HepG2 (cell line): ENCODE results near the gene ELAPOR1. TPM values are rescaled to one million over a fixed set of nuclear protein-coding genes. Genes with fewer than 3 reads are reported as not detected.

Source experiments
- ARNT2 ChIP-seq: sonication (generic); formaldehyde crosslinking; IDR thresholded peaks from 2 replicates; pipeline ENCODE4 v1.8.0; 2022; ENCODE audit warnings: mild to moderate bottlenecking, low read depth, missing genetic modification reagents, moderate library complexity
- BRCA1 ChIP-seq: sonication (generic); formaldehyde crosslinking; IDR thresholded peaks from 2 replicates; pipeline ENCODE4 v1.4.0; 2020; ENCODE audit warnings: missing genetic modification reagents
- CREB1 ChIP-seq, 2 experiments: fragments of 450-650 bp in 1 of 2; IDR thresholded peaks; 2 replicates each; pipeline ENCODE4 v1.6.1; 2016 to 2017; ENCODE audit warnings: control low read depth in 1 of 2, mild to moderate bottlenecking in 1 of 2, missing compliant biosample characterization in 1 of 2, missing genetic modification characterization in 1 of 2
- HOXD1 ChIP-seq: sonication (generic); formaldehyde crosslinking; IDR thresholded peaks from 2 replicates; pipeline ENCODE4 v1.5.0; 2020; ENCODE audit warnings: missing genetic modification reagents
- KLF13 ChIP-seq: sonication (generic); formaldehyde crosslinking; IDR thresholded peaks from 2 replicates; pipeline ENCODE4 v1.4.0; 2020; ENCODE audit warnings: mild to moderate bottlenecking, missing genetic modification reagents
- MTF1 ChIP-seq: sonication (generic); formaldehyde crosslinking; IDR thresholded peaks from 2 replicates; pipeline ENCODE4 v1.5.0; 2020; ENCODE audit warnings: missing genetic modification reagents
- NKX3-1 ChIP-seq: sonication (generic); formaldehyde crosslinking; IDR thresholded peaks from 2 replicates; pipeline ENCODE4 v1.5.0; 2020; ENCODE audit warnings: missing genetic modification reagents
- NR1H2 ChIP-seq: sonication (generic); formaldehyde crosslinking; IDR thresholded peaks from 2 replicates; pipeline ENCODE4 v1.8.1; 2022; ENCODE audit warnings: low read depth, missing genetic modification reagents, borderline replicate concordance
- PAX8 ChIP-seq: sonication (generic); formaldehyde crosslinking; IDR thresholded peaks from 2 replicates; pipeline ENCODE4 v1.8.0; 2022; ENCODE audit warnings: mild to moderate bottlenecking, missing genetic modification reagents, borderline replicate concordance
- RBM39 ChIP-seq: fragments of 200-400 bp; formaldehyde crosslinking; IDR thresholded peaks from one replicate; pipeline ENCODE4 v1.6.1; 2018; ENCODE audit warnings: antibody characterized with exemption, mild to moderate bottlenecking, low read depth, low read length; ENCODE audit not compliant: poor library complexity, severe bottlenecking
- RFX5 ChIP-seq: IDR thresholded peaks from 2 replicates; pipeline ENCODE4 v1.6.1; 2011; ENCODE audit warnings: low read depth, low read length, improper control_type of control experiment
- ZFP36L2 ChIP-seq: sonication (generic); formaldehyde crosslinking; IDR thresholded peaks from 2 replicates; pipeline ENCODE4 v1.4.0; 2020; ENCODE audit warnings: missing genetic modification reagents
- ZNF660 ChIP-seq: sonication (generic); formaldehyde crosslinking; IDR thresholded peaks from 2 replicates; pipeline ENCODE4 v1.5.1; 2020; ENCODE audit warnings: mild to moderate bottlenecking, low read depth, missing genetic modification reagents, borderline replicate concordance
- ZSCAN30 ChIP-seq: sonication (generic); formaldehyde crosslinking; IDR thresholded peaks from 2 replicates; pipeline ENCODE4 v1.5.0; 2020; ENCODE audit warnings: mild to moderate bottlenecking, missing genetic modification reagents
- polyA plus RNA-seq, 8 experiments: library from polyadenylated mRNA; depleted of rRNA in 3 of 8; stranded (reverse) in 7 of 8; unstranded in 1 of 8; fragments of >200 nt; fragmentation: Illumina TruSeq in 4 of 8; extraction: Trizol in 4 of 8; gene quantifications; 2 replicates each; pipeline versions ENCODE4 v1.2.1 to v1.2.3, GENCODE V29; 2011 to 2016; ENCODE audit warnings: low read depth in 4 of 8, missing spikeins in 1 of 8, mixed read lengths in 1 of 8; ENCODE audit not compliant: insufficient read depth in 1 of 8
- total RNA-seq, 5 experiments: library from RNA; depleted of rRNA; stranded (reverse); fragments of >200 nt; fragmentation: Illumina TruSeq; extraction: Trizol; gene quantifications; 2 replicates each; pipeline ENCODE4 v1.2.3, GENCODE V29; 2016; ENCODE audit warnings: low read depth in 1 of 5
- TF ChIP-seq, protein P1 (sequence below): sonication (generic); formaldehyde crosslinking; IDR thresholded peaks from 2 replicates; pipeline ENCODE4 v1.5.0; 2020; ENCODE audit warnings: missing genetic modification reagents, mild to moderate bottlenecking, borderline replicate concordance
- TF ChIP-seq, protein P2 (sequence below): sonication (generic); formaldehyde crosslinking; IDR thresholded peaks from 2 replicates; pipeline ENCODE4 v1.8.0; 2022; ENCODE audit warnings: missing genetic modification reagents, mild to moderate bottlenecking, inconsistent platforms, borderline replicate concordance
- TF ChIP-seq, protein P3 (sequence below): sonication (generic); formaldehyde crosslinking; IDR thresholded peaks from 2 replicates; pipeline ENCODE4 v1.5.1; 2020; ENCODE audit warnings: mild to moderate bottlenecking, missing genetic modification reagents, borderline replicate concordance
- TF ChIP-seq, protein P4 (sequence below): sonication (generic); formaldehyde crosslinking; IDR thresholded peaks from 2 replicates; pipeline ENCODE4 v1.4.0; 2020; ENCODE audit warnings: missing genetic modification reagents
- TF ChIP-seq, protein P5 (sequence below): IDR thresholded peaks from 2 replicates; pipeline ENCODE4 v1.4.0; 2020; ENCODE audit warnings: mild to moderate bottlenecking, missing genetic modification reagents

ELAPOR1 gene
- total and polyA plus RNA-seq, 2 of the 13 experiments (the other 11 are each of a cell fraction or from before 2014, with no cell fraction given): 0.13 to 0.20 TPM

DNA sequence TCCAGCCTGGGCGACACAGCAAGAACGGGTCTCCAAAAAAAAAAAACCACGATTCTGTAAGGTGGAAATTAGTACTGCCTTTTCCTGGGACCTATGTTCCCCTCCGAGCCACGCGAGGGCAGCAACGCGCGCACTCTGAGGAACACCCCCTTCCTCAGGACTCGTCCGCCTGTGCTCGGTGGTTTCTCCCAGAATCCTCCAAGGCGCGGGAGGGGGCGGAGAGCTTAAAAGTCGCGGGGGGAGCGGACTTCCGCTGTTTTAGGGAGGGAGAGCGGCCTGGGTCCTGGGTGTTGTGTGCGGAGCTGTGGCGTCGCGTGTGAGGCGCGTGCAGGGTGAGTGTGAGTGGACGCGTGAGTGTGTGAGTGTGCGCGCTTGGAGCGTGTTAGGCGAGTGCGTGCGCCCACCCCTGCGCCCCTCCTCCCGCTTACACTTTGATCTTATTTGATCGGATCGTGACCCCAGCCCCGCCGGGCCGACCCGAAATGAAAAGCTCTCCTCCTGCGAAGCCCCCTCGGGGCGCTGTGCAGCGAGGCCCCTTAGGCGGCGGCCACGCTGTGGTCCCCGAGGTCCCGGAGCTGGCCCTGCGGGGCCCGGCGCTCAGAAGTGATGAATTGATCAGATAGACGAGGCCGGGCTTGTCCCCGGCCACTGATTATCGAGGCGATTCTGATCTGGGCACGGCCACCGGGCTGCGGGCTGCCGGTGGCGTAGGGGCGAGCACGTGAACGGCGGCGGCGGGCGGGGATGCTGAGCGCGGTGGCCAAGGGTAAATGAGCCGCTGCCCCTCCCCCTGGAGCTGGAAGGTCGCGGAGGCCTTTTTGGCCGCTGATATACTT, 13.8 kb upstream of the ELAPOR1 start (continued):
- TF ChIP-seq ZSCAN30 (CRISPR knock-in tag) (no peak), KLF13 (CRISPR knock-in tag) (peak; percentile 81; the same call in 1 of the 2 replicates), NR1H2 (CRISPR knock-in tag) (peak; percentile 87; the same call in 1 of the 2 replicates), BRCA1 (CRISPR knock-in tag) (0 out of 2 replicates have a peak, but pooled peaks have one; percentile 85), MTF1 (no peak), CREB1 (IDR thresholded peaks at IDR 0.05) (peak; percentile 21; the same call in 1 of the 2 replicates), CREB1 (CRISPR knock-in tag; IDR thresholded peaks at IDR 0.05) (peak; percentile 83), PAX8 (peak; percentile 95; the same call in 1 of the 2 replicates), HOXD1 (peak; percentile 78; the same call in 1 of the 2 replicates), ZNF660 (CRISPR knock-in tag) (no peak), ARNT2 (CRISPR knock-in tag) (peak; percentile 96), ZFP36L2 (CRISPR knock-in tag) (no peak), RBM39 (peak; percentile 99), NKX3-1 (CRISPR knock-in tag) (peak; percentile 66), RFX5 (no peak)
- TF ChIP-seq, protein P1, sequence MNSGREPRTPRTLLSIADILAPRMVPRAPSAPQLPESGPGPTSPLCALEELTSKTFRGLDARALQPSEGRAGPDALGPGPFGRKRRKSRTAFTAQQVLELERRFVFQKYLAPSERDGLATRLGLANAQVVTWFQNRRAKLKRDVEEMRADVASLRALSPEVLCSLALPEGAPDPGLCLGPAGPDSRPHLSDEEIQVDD (CRISPR knock-in tag): peak; percentile 98
- TF ChIP-seq, protein P2, sequence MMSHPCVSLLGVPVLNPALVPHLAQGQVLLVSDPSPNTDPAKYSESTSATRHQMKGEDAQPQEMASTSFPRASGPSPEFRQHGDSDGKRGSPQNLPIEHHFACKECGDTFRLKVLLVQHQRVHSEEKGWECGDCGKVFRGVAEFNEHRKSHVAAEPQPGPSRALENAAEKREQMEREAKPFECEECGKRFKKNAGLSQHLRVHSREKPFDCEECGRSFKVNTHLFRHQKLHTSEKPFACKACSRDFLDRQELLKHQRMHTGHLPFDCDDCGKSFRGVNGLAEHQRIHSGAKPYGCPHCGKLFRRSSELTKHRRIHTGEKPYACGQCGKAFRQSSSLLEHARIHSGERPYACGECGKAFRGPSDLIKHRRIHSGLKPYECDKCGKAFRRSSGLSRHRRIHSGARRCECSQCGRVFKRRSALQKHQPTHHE (CRISPR knock-in tag): no peak; the same call in 1 of the 2 replicates
- TF ChIP-seq, protein P3, sequence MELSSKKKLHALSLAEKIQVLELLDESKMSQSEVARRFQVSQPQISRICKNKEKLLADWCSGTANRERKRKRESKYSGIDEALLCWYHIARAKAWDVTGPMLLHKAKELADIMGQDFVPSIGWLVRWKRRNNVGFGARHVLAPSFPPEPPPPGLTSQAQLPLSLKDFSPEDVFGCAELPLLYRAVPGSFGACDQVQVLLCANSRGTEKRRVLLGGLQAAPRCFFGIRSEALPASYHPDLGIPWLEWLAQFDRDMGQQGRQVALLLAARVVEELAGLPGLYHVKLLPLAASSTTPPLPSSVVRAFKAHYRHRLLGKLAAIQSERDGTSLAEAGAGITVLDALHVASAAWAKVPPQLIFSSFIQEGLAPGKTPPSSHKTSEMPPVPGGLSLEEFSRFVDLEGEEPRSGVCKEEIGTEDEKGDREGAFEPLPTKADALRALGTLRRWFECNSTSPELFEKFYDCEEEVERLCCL (CRISPR knock-in tag): peak; percentile 68; the same call in 1 of the 2 replicates
- TF ChIP-seq, protein P4, sequence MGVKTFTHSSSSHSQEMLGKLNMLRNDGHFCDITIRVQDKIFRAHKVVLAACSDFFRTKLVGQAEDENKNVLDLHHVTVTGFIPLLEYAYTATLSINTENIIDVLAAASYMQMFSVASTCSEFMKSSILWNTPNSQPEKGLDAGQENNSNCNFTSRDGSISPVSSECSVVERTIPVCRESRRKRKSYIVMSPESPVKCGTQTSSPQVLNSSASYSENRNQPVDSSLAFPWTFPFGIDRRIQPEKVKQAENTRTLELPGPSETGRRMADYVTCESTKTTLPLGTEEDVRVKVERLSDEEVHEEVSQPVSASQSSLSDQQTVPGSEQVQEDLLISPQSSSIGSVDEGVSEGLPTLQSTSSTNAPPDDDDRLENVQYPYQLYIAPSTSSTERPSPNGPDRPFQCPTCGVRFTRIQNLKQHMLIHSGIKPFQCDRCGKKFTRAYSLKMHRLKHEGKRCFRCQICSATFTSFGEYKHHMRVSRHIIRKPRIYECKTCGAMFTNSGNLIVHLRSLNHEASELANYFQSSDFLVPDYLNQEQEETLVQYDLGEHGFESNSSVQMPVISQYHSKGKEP (CRISPR knock-in tag): peak; percentile 94
- TF ChIP-seq, protein P5, sequence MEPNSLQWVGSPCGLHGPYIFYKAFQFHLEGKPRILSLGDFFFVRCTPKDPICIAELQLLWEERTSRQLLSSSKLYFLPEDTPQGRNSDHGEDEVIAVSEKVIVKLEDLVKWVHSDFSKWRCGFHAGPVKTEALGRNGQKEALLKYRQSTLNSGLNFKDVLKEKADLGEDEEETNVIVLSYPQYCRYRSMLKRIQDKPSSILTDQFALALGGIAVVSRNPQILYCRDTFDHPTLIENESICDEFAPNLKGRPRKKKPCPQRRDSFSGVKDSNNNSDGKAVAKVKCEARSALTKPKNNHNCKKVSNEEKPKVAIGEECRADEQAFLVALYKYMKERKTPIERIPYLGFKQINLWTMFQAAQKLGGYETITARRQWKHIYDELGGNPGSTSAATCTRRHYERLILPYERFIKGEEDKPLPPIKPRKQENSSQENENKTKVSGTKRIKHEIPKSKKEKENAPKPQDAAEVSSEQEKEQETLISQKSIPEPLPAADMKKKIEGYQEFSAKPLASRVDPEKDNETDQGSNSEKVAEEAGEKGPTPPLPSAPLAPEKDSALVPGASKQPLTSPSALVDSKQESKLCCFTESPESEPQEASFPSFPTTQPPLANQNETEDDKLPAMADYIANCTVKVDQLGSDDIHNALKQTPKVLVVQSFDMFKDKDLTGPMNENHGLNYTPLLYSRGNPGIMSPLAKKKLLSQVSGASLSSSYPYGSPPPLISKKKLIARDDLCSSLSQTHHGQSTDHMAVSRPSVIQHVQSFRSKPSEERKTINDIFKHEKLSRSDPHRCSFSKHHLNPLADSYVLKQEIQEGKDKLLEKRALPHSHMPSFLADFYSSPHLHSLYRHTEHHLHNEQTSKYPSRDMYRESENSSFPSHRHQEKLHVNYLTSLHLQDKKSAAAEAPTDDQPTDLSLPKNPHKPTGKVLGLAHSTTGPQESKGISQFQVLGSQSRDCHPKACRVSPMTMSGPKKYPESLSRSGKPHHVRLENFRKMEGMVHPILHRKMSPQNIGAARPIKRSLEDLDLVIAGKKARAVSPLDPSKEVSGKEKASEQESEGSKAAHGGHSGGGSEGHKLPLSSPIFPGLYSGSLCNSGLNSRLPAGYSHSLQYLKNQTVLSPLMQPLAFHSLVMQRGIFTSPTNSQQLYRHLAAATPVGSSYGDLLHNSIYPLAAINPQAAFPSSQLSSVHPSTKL (CRISPR knock-in tag): peak; percentile 79
